Right lobe of liver (tissue), 4 donors: Measurements from ENCODE around the gene ATP6V0E1.

Experiments
- CTCF ChIP-seq, 4 donors: fragments of 200-600 bp in 3 of 4; fragments of 450-650 bp in 1 of 4; IDR thresholded peaks; one replicate each; pipeline versions ENCODE4 v1.5.1 to v1.8.0; 2016 to 2022; ENCODE audit warnings: antibody characterized with exemption in 4 of 4, mild to moderate bottlenecking in 2 of 4
- POLR2A ChIP-seq: fragments of 450-650 bp; IDR thresholded peaks from one replicate; pipeline ENCODE4 v1.6.1; 2017; ENCODE audit warnings: antibody characterized with exemption, mild to moderate bottlenecking
- donor health status: DM: no; HTN: no; CAD: no.
- donor health status: DM: no; HTN: no; CAD: no.
- donor health status: DM: no; HTN: yes; CAD: no.

- TF ChIP-seq POLR2A (no peak), CTCF (IDR thresholded peaks at IDR 0.05) (no peak)
These were observed 7.2 kb downstream of the ATP6V0E1 start for GRCh38 chr5:172990776-172991175.
